ENCODE data around the gene MYO6. TPM values are rescaled to one million over a fixed set of nuclear protein-coding genes. Genes with fewer than 3 reads are reported as not detected.

Gene MYO6
- total and polyA plus RNA-seq, 2 of the 8 experiments (the other 6 are each of a cell fraction or from before 2014, with no cell fraction given) = 8.3 to 21.9 TPM

DNA sequence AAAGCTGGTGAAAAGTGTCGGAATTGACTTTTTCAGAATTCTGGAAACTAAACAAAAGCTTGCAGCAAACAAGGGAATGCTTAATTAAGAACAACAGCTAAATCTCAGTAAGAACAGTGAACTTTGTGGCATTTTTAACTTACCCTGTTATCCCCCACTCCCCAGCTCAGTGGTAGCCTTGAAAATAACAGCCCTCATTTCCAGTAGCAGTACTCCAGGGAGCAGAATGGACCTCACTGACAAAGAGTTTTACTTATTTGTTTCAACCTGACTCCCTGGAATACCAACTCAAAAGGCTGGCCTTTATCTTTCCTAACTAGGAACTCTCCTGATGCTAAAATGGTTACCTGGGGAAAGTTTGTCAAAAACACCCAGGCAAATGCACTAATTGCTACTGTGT is 214.5 kb downstream of the MYO6 start (continued):
- no peak for TF ChIP-seq KDM4A (IDR thresholded peaks at IDR 0.05; ENCODE audit: low read depth, low read length, severe bottlenecking)
- TF ChIP-seq GABPA (IDR thresholded peaks at IDR 0.05; ENCODE audit: borderline replicate concordance, insufficient read depth, low read length) = no peak
- TF ChIP-seq RBBP5 (IDR thresholded peaks at IDR 0.05; ENCODE audit: borderline replicate concordance, low read depth, low read length) = no peak
- TF ChIP-seq SIRT6 (IDR thresholded peaks at IDR 0.05; ENCODE audit: low read length) = no peak

Data from H1 (cell line).